ENCODE data around the gene TUBB.

- TF ChIP-seq CTCF (conservative IDR thresholded peaks at IDR 0.05; ENCODE audit: low read length) (no peak), EZH2phosphoT487 (IDR thresholded peaks at IDR 0.05; ENCODE audit: borderline replicate concordance, low read depth, low read length) (no peak)
Measured at GRCh38 chr6:30686908-30687658, 33.1 kb upstream of the TUBB start.

Data from OCI-LY7 (cell line).